Stomach smooth muscle (tissue), 2 donors: ENCODE results near the gene HEPACAM2.

ENCODE experiments used
- H3K27ac ChIP-seq: one replicate; pipeline ENCODE4 v1.7.0; 2013; ENCODE audit warnings: mild to moderate bottlenecking, low read length, inconsistent platforms
- H3K27me3 ChIP-seq, 2 donors: one replicate each; pipeline ENCODE4 v1.7.0; 2013; ENCODE audit warnings: low read length in 2 of 2; ENCODE audit not compliant: insufficient read depth in 2 of 2, control insufficient read depth in 1 of 2
- H3K36me3 ChIP-seq, 2 donors: one replicate each; pipeline ENCODE4 v1.7.0; 2013; ENCODE audit warnings: low read length in 2 of 2; ENCODE audit not compliant: control insufficient read depth in 2 of 2, insufficient read depth in 2 of 2
- H3K4me1 ChIP-seq: one replicate; pipeline ENCODE4 v1.7.0; 2013; ENCODE audit warnings: low read length; ENCODE audit not compliant: control insufficient read depth, insufficient read depth
- H3K4me3 ChIP-seq, 2 donors: one replicate each; pipeline ENCODE4 v1.7.0; 2013; ENCODE audit warnings: low read length in 2 of 2
- H3K9ac ChIP-seq, 2 donors: one replicate each; pipeline ENCODE4 v1.7.0; 2013; ENCODE audit warnings: low read length in 2 of 2, mild to moderate bottlenecking in 1 of 2
- H3K9me3 ChIP-seq, 2 donors: one replicate each; pipeline ENCODE4 v1.7.0; 2013; ENCODE audit warnings: low read length in 2 of 2; ENCODE audit not compliant: control insufficient read depth in 2 of 2
- donor health status: healthy.
- donor health status: Pancreatic carcinoma.

HEPACAM2 gene

DNA sequence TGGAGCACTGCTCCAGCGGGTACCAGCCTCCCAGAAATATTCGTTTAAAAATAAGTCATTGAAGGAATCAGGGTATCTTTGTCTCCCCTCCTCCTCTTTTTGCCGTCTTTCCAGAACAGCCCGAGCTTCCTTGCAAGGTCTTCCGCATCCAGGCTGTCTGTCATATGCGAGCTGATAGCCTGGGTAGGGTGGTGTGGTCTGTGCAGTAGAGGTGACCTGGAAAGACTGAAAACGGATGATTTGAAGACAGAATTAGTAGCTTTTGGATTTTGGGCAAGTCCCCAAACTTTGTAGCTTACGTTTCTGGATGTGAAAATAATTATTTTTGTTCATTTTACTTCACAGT lies 6.4 kb upstream of the HEPACAM2 start:
- H3K9ac ChIP-seq: peak overlapping the region; percentile 84 to 88
- H3K4me3 ChIP-seq: peak overlapping the region; percentile 94 to 100
- H3K9me3 ChIP-seq: no peaks in the 10 kb centered on the region
- peaks cover 5% of the 10 kb centered on the region for H3K4me1 ChIP-seq
- no peaks in the 10 kb centered on the region for H3K27me3 ChIP-seq
- no peaks in the 10 kb centered on the region for H3K36me3 ChIP-seq
- H3K27ac ChIP-seq: no peak overlapping the region

- Histone ChIP-seq H3K27ac (no peak within 1 kb of the TSS), H3K9me3 (no peaks in the 10 kb centered on the region), H3K9ac (peak within 1 kb of the TSS; percentile 88 to 91), H3K4me1 (peaks cover 5% of the 10 kb centered on the region), H3K27me3 (no peaks in the 10 kb centered on the region), H3K4me3 (peak within 1 kb of the TSS; percentile 94 to 100), H3K36me3 (no peaks in the 10 kb centered on the region)
Observed at GRCh38 chr7:93231799-93232672, 5.8 kb upstream of the HEPACAM2 start, which contains the start of gene VPS50. VPS50 (plus strand) TSS chr7:93232366; CDS start chr7:93232468, 102 bp downstream.

GRCh38 chr7:93231259-93231658 lies 5.0 kb upstream of the HEPACAM2 start:
- peaks cover 5% of the 10 kb centered on the region for H3K4me1 ChIP-seq
- peak overlapping the region; percentile 88 to 91 for H3K9ac ChIP-seq
- peak overlapping the region; percentile 94 to 100 for H3K4me3 ChIP-seq
- no peaks in the 10 kb centered on the region for H3K27me3 ChIP-seq
- no peaks in the 10 kb centered on the region for H3K36me3 ChIP-seq
- H3K27ac ChIP-seq: no peak overlapping the region
- no peaks in the 10 kb centered on the region for H3K9me3 ChIP-seq

DNA sequence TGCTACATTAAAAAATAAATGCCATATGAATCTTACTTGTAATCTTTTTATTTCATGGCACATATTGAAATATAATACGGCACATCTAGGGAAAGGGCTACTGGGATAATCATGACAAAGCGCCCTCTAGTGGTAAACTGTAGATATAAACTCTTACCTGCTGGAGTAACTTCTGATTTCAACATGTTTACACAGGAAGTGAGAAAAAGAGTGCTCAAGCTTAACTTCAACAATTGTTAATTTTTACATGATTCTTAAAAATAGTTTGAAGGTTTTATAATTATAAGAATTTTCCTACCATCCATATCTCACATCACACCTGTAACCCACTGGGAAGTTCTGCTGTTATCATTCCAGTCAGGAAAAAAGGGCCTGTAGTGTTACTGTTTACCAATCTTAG lies 2.0 kb upstream of the HEPACAM2 start:
- Histone ChIP-seq H3K27me3 (no peaks in the 10 kb centered on the region), H3K4me1 (peaks cover 3% of the 10 kb centered on the region), H3K9ac (no peak overlapping the region), H3K36me3 (no peaks in the 10 kb centered on the region), H3K27ac (no peak overlapping the region), H3K9me3 (no peaks in the 10 kb centered on the region), H3K4me3 (no peak overlapping the region)

- H3K4me1 ChIP-seq: no peaks in the 10 kb centered on the region
- no peaks in the 10 kb centered on the region for H3K27me3 ChIP-seq
- H3K9ac ChIP-seq: no peak overlapping the region
- H3K9me3 ChIP-seq: no peaks in the 10 kb centered on the region
- H3K36me3 ChIP-seq: no peaks in the 10 kb centered on the region
- no peak overlapping the region for H3K4me3 ChIP-seq
- no peak overlapping the region for H3K27ac ChIP-seq
Observed at GRCh38 chr7:93219868-93220267, 6.4 kb downstream of the HEPACAM2 start.

- H3K9ac ChIP-seq: no peak overlapping the region
- no peaks in the 10 kb centered on the region for H3K9me3 ChIP-seq
- H3K4me3 ChIP-seq: no peak overlapping the region
- no peaks in the 10 kb centered on the region for H3K36me3 ChIP-seq
- no peaks in the 10 kb centered on the region for H3K4me1 ChIP-seq
- H3K27me3 ChIP-seq: no peaks in the 10 kb centered on the region
- no peak overlapping the region for H3K27ac ChIP-seq
Observed at GRCh38 chr7:93218997-93219827, 7.1 kb downstream of the HEPACAM2 start.

DNA sequence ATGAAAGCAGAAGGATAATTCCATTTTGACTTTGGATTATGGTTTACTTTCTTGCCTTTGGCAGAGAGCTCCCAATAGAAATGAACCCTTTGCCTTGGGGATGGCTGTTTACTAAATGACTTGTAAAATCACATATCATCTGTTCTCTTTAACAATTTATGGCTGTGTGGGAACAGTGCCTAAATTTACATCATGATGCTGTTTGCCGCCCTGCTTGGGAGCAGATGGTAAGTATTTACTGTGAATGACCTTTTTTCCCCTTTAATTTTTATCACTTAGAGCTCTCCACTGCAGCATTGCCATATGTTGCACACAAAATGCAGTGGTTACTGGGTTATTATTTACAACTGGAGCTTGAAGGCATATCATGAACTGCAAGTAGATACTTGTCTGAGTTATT lies 13.4 kb downstream of the HEPACAM2 start:
- no peaks in the 10 kb centered on the region for H3K9me3 ChIP-seq
- H3K9ac ChIP-seq: no peak overlapping the region
- no peak overlapping the region for H3K27ac ChIP-seq
- H3K4me3 ChIP-seq: no peak overlapping the region
- no peaks in the 10 kb centered on the region for H3K36me3 ChIP-seq
- H3K27me3 ChIP-seq: no peaks in the 10 kb centered on the region
- no peaks in the 10 kb centered on the region for H3K4me1 ChIP-seq

GRCh38 chr7:93211228-93211818 lies 14.9 kb downstream of the HEPACAM2 start:
- no peak overlapping the region for H3K4me3 ChIP-seq
- H3K27ac ChIP-seq: no peak overlapping the region
- no peaks in the 10 kb centered on the region for H3K9me3 ChIP-seq
- H3K9ac ChIP-seq: no peak overlapping the region
- no peaks in the 10 kb centered on the region for H3K36me3 ChIP-seq
- no peaks in the 10 kb centered on the region for H3K4me1 ChIP-seq
- H3K27me3 ChIP-seq: no peaks in the 10 kb centered on the region

- Histone ChIP-seq H3K36me3 (no peaks in the 10 kb centered on the region), H3K9me3 (no peaks in the 10 kb centered on the region), H3K4me1 (no peaks in the 10 kb centered on the region)
Observed at GRCh38 chr7:93205046-93205445, 21.2 kb downstream of the HEPACAM2 start.

GRCh38 chr7:93203496-93203895 lies 22.8 kb downstream of the HEPACAM2 start:
- Histone ChIP-seq H3K4me1 (no peaks in the 10 kb centered on the region), H3K27ac (no peak overlapping the region), H3K27me3 (no peaks in the 10 kb centered on the region), H3K9ac (no peak overlapping the region), H3K4me3 (no peak overlapping the region), H3K36me3 (no peaks in the 10 kb centered on the region), H3K9me3 (no peaks in the 10 kb centered on the region)

More at GRCh38 chr7:93205046-93205445, 21.2 kb downstream of the HEPACAM2 start:
- H3K9ac ChIP-seq: no peak overlapping the region
- H3K27me3 ChIP-seq: no peaks in the 10 kb centered on the region
- no peak overlapping the region for H3K27ac ChIP-seq
- H3K4me3 ChIP-seq: no peak overlapping the region
